ENCODE results near the gene ILK. TPM values are rescaled to one million over a fixed set of nuclear protein-coding genes. Genes with fewer than 3 reads are reported as not detected.

Gene ILK
- polyA plus RNA-seq, 1 experiment: 654 TPM

DNA sequence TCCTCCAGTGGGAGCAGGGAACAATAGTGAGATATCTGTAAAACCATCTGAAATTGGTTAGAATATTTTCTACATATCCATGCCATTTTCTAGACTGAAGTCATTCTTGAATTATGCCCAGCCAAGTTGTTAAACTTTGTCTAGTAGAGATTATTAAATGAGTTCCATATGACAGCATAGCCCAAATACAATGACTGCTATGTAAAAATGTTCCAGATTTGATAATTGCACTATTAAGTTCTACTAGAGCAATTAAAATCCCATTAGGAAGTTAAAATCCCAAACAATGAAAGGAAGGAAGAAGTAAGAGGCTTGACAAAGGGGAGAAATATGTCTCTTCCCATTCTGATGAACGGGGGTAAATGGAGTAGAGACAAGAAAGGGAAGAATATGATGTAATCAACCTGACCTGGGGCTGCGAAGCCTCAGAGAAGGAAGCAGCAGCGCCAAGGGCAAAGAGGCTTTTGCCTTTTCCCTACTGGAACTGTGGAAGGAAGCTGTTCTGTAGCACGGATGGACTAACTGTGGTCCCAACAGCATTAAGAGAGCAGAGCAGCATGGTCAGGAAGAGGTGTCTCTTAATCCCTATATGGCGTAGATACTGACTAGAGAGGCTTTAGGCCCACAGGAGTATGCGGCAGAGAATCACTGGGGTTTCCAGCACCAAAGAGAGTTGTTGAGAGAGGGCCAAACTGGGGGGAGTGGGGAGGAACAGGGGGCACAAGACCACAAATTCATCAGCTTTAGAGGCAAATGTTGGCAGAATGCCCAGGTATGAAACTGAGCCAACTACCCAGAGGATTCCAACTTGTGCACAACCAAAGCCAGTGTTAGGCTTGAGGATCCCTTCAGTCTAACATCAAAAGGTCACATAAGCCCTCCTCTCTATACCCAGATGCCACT lies 26.9 kb upstream of the ILK start:
- Histone ChIP-seq H3K4me3 (ENCODE audit: low read depth, low read length) (no peak overlapping the region), H3K36me3 (ENCODE audit: control insufficient read depth, insufficient read depth, low read length) (peaks cover 2% of the 10 kb centered on the region; the same call in 1 of the 2 replicates), H3K27me3 (ENCODE audit: control insufficient read depth, insufficient read depth, low read length) (no peaks in the 10 kb centered on the region)
- CTCF ChIA-PET: interaction anchor here (1.2 to 1.9 kb wide), 2 partner anchors 13 to 46 kb away, joined by 3 to 6 read pairs; no protein-coding TSS in a partner anchor
- peak; percentile 89 for DNase-seq (ENCODE audit: low read depth)
- 0 out of 2 replicates have a peak, but pooled peaks have one; percentile 26 for TF ChIP-seq CTCF (IDR thresholded peaks at IDR 0.05; ENCODE audit: insufficient read depth, low read depth, low read length)
- POLR2A ChIA-PET: no interaction called here

DNA sequence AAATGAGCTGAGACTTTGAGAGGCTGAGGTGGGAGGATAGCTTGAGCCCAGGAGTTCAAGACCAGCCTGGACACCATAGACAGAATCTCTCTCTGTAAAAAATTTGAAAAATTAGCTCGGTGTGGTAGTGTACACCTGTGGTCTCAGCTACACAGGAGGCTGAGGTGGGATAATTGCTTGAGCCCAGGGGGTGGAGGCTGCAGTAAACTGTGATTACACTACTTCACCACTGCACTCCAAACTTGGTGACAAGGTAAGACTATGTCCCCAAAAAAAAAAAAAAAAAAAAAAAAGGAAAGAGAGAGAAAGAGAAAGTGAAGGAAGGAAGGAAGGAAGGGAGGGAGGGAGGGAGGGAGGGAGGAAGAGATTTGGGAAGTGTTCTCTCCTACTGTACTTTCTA lies 25.4 kb upstream of the ILK start:
- H3K4me3 ChIP-seq (ENCODE audit: low read depth, low read length): no peak overlapping the region
- CTCF ChIA-PET: interaction anchor here (1.9 kb wide), 1 partner anchor 47 kb away, joined by 6 read pairs; no protein-coding TSS in a partner anchor
- no peaks in the 10 kb centered on the region for H3K27me3 ChIP-seq (ENCODE audit: control insufficient read depth, insufficient read depth, low read length)
- POLR2A ChIA-PET: no interaction called here
- no peak for DNase-seq (ENCODE audit: low read depth)
- H3K36me3 ChIP-seq (ENCODE audit: control insufficient read depth, insufficient read depth, low read length): peaks cover 2% of the 10 kb centered on the region; the same call in 1 of the 2 replicates
- TF ChIP-seq CTCF (IDR thresholded peaks at IDR 0.05; ENCODE audit: insufficient read depth, low read depth, low read length): no peak

DNA sequence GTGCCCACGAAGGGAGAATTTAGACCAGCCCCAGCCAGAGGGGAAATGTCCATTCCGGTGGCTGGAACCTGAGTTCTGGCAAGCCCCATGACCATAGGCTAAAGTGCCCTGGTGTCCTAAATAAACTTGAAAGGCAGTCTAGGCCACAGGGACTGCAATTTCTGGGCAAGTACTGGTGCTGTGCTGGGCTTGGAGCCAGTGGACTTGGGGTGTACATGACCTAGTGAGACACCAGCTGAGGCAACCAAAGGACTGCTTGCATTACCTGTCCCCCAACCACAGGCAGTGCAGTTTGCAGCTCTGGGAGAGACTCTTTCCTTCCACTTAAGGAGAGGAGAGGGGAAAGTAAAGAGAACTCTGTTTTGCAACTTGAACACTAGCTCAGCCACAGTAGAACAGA lies 23.9 kb upstream of the ILK start:
- no peak for TF ChIP-seq CTCF (IDR thresholded peaks at IDR 0.05; ENCODE audit: insufficient read depth, low read depth, low read length)
- H3K4me3 ChIP-seq (ENCODE audit: low read depth, low read length): no peak overlapping the region
- H3K36me3 ChIP-seq (ENCODE audit: control insufficient read depth, insufficient read depth, low read length): peaks cover 2% of the 10 kb centered on the region; the same call in 1 of the 2 replicates
- no peaks in the 10 kb centered on the region for H3K27me3 ChIP-seq (ENCODE audit: control insufficient read depth, insufficient read depth, low read length)
- ChIA-PET CTCF (interaction anchor here (0.9 to 1.9 kb wide), 3 partner anchors 12 to 136 kb away, joined by 3 to 4 read pairs (median 3); no protein-coding TSS in a partner anchor), POLR2A (no interaction called here)
- DNase-seq (ENCODE audit: low read depth): no peak

DNA sequence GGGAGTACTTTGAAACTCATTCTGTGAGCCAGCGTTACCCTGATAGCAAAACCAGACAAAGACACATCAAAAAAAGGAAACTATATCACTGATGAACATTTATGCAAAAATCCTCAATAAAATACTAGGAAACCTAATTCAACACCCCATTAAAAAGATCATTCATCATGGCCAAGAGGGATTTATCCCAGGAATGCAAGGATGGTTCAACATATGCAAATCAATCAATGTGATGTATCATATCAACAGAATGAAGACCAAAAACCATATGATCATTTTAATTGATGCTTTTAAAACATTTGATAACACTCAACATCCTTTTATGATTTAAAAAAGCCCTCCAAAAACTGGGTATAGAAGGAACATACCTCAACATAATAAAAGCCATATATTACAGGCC lies 20.0 kb upstream of the ILK start:
- Histone ChIP-seq H3K36me3 (ENCODE audit: control insufficient read depth, insufficient read depth, low read length) (peaks cover 2% of the 10 kb centered on the region; the same call in 1 of the 2 replicates), H3K4me3 (ENCODE audit: low read depth, low read length) (no peak overlapping the region), H3K27me3 (ENCODE audit: control insufficient read depth, insufficient read depth, low read length) (no peaks in the 10 kb centered on the region)
- ChIA-PET CTCF (no interaction called here), POLR2A (no interaction called here)
- no peak for DNase-seq (ENCODE audit: low read depth)
- TF ChIP-seq CTCF (IDR thresholded peaks at IDR 0.05; ENCODE audit: insufficient read depth, low read depth, low read length): no peak

- Histone ChIP-seq H3K36me3 (ENCODE audit: control insufficient read depth, insufficient read depth, low read length) (peaks cover 2% of the 10 kb centered on the region; the same call in 1 of the 2 replicates), H3K27me3 (ENCODE audit: control insufficient read depth, insufficient read depth, low read length) (no peaks in the 10 kb centered on the region), H3K4me3 (ENCODE audit: low read depth, low read length) (no peak overlapping the region)
- ChIA-PET POLR2A (no interaction called here), CTCF (no interaction called here)
- TF ChIP-seq CTCF (IDR thresholded peaks at IDR 0.05; ENCODE audit: insufficient read depth, low read depth, low read length): no peak
- no peak for DNase-seq (ENCODE audit: low read depth)
Measured at GRCh38 chr11:6584528-6584927, 19.0 kb upstream of the ILK start.
